Activated naive CD8-positive, alpha-beta T cell treated with anti-CD3 and anti-CD28 coated beads, Interleukin-2, amount 50 U/mL, for 24 hours (primary cell): ENCODE results near the gene KRTAP2-2.
"Not testable (repeated sequence)": the region's sequence is repeated elsewhere in the genome, so short reads cannot be mapped to it uniquely, and the experiment has no call there.

ENCODE experiments used
- ATAC-seq: fragments of 150-1000 bp; cut with Tn5 transposase; one replicate; pipeline ENCODE4 v1.10.0; 2021
- DNase-seq: peaks from one replicate; pipeline ENCODE4 v3.0.0; 2021
- H3K27ac Mint-ChIP-seq: one replicate; pipeline ENCODE4 v1.8.0; 2021; ENCODE audit warnings: mild to moderate bottlenecking, mixed read lengths
- H3K27me3 Mint-ChIP-seq: one replicate; pipeline ENCODE4 v1.8.0; 2021; ENCODE audit warnings: mixed read lengths
- H3K36me3 Mint-ChIP-seq: one replicate; pipeline ENCODE4 v1.8.0; 2021; ENCODE audit warnings: low read depth, mixed read lengths
- H3K4me1 Mint-ChIP-seq: one replicate; pipeline ENCODE4 v1.8.0; 2021; ENCODE audit warnings: mixed read lengths
- H3K4me3 Mint-ChIP-seq: one replicate; pipeline ENCODE4 v1.8.0; 2021; ENCODE audit warnings: mild to moderate bottlenecking, moderate library complexity, mixed read lengths
- H3K9me3 Mint-ChIP-seq: one replicate; pipeline ENCODE4 v1.8.0; 2021; ENCODE audit warnings: mixed read lengths

The KRTAP2-2 gene, protein sequence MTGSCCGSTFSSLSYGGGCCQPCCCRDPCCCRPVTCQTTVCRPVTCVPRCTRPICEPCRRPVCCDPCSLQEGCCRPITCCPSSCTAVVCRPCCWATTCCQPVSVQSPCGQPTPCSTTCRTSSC

DNA sequence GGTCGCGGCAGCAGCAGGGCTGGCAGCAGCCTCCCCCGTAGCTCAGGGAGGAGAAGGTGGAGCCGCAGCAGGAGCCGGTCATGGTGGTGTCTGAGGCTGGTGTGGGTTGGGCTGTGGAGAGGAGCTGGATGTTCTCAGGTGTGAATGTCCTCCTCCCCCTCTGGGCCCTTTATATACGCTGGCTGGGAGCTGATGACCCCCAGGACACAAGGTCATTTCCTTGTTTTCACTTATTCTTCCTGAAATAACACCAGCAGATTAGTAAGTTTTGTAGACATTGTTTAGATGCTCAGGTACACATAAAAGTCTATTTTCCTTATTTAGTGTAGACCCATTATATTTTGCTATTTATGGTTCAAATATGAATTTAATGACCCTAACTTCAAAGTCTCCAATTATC, at the start of gene KRTAP2-2:
Gene KRTAP2-2 (minus strand): TSS at position 101 of the 400 bp plus-strand sequence. CDS start 19 bp downstream, at position 82.
- not testable (repeated sequence) for ATAC-seq, H3K9me3 Mint-ChIP-seq, H3K4me3 Mint-ChIP-seq, H3K27ac Mint-ChIP-seq, H3K4me1 Mint-ChIP-seq, DNase-seq, H3K36me3 Mint-ChIP-seq
- peaks cover 23% of the 10 kb centered on the region for H3K27me3 Mint-ChIP-seq

DNA sequence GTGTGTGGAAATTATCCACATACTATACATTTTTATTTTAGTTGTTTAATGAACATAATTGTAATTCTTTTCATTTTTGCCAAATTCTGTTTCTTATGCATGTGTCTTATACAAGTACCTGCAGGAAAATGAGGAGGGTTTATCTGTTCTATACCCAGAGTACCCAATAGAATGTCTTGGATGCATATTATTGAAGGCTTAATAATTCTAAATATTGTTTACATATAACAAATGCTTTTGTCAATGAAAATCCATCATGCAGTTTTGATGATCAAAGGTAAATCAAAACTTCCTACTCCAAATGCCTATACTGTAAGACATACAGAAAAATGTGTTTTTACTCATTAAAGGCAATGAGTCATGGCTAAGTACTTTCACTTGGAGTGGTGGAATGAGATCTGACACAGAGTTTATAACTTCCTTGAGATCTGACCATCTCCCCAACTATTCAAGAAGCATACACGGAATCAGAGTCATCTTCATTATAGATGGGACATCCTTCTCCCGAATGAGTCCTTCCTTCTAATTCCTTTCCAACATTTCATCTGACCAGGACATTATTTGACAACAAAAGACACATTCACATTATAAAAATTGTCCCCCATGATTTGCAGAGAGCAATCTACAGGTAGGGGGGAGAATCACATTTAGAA, 49.5 kb upstream of the KRTAP2-2 start:
- H3K27ac Mint-ChIP-seq, H3K4me1 Mint-ChIP-seq, DNase-seq, H3K4me3 Mint-ChIP-seq, H3K36me3 Mint-ChIP-seq, H3K27me3 Mint-ChIP-seq, H3K9me3 Mint-ChIP-seq, ATAC-seq: not testable (repeated sequence)

DNA sequence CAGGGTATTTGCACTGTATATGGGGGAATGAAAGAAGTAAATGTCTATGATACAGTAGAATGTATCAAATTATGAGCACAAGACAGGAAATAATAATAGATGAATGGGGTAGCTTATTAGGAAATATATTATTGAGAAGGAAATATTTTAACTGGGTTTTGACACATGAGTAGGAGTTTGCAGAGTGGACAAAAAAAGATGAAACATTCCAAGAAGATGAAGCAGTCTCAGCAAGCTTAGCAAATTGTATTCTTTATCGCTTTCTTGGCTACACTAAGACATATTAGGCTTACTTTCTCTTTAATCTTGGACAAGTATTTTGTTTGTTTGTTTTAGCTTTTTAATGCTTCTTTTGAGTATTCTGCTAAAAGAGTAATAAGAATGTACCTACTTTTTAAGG, 48.9 kb upstream of the KRTAP2-2 start:
- Mint-ChIP-seq H3K27ac (no peak overlapping the region), H3K36me3 (no peaks in the 10 kb centered on the region), H3K4me1 (peaks cover 8% of the 10 kb centered on the region), H3K27me3 (no peaks in the 10 kb centered on the region), H3K4me3 (no peak overlapping the region), H3K9me3 (peaks cover 3% of the 10 kb centered on the region)
- no peak for ATAC-seq
- no peak for DNase-seq

DNA sequence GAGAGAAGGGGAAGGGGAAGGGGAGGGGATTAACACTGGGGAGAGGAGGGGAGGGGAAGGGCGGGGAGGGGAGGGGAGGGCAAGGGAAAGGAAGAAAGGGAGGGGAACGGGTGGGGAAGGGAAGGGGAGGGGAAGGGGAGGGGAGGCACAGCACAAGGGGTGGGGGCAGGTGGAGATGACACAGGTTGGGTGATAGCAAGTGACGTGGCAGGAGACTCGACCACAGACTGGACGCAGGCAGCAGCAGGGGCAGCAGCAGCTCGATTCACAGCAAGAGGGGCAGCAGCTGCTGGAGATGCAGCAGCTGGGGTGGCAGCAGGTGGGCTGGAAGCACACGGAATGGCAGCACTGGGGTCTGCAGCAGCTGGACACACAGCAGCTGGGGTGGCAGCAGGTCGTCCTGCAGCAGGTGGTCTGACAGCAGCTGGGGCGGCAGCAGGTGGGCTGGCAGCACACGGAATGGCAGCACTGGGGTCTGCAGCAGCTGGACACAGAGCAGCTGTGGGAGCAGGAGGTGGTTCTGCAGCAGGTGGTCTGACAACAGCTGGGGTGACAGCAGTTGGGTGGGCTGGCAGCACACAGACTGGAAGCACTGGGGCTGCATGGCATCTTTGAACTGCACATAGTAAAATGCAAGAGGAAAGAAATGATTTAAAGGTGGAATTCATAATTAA, 46.7 kb upstream of the KRTAP2-2 start, which contains the start of gene KRTAP4-16:
Gene KRTAP4-16 (minus strand): TSS at position 624 of the 674 bp plus-strand sequence. CDS start 0 bp downstream, at position 624.
- Mint-ChIP-seq H3K36me3 (no peaks in the 10 kb centered on the region), H3K9me3 (no peaks in the 10 kb centered on the region), H3K4me3 (no peak within 1 kb of the TSS), H3K27me3 (peaks cover 5% of the 10 kb centered on the region), H3K27ac (no peak within 1 kb of the TSS), H3K4me1 (peaks cover 2% of the 10 kb centered on the region)
- ATAC-seq (no peak), DNase-seq (no peak)

DNA sequence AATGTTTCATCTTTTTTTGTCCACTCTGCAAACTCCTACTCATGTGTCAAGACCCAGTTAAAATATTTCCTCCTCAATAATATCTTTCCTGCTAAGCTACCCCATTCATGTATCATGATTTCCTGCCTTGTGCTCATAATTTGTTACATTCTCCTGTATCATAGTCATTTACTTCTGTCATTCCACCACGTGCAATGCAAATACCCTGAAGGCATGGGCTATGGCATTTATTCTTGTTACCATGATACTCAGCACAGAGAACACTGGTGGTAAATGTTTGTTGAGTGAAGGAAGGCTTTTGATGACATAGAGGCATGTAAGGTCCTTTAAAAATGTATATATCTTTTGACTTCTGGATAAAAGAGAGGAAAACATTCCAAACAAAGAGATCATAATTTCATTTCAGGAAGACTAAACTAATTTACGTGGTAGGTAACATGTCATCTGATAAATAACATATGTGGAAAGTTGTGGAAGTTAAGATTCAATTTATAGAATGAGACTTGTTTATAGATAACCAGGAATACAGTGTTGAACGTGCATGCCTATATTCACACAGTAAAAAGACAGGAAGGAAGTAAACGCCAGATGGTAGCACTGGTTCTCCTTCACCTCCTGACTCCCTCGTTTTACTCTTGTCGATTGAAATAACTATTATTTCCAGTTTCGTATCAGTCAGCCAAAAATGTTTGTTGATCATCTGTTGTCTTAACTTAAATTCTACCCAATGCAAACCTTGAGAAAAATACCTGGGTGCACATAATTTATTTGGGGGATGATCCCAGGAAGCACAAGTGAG, 44.9 kb upstream of the KRTAP2-2 start:
- H3K27ac Mint-ChIP-seq, H3K36me3 Mint-ChIP-seq, DNase-seq, H3K4me1 Mint-ChIP-seq, H3K4me3 Mint-ChIP-seq, ATAC-seq, H3K27me3 Mint-ChIP-seq, H3K9me3 Mint-ChIP-seq: not testable (repeated sequence)

DNA sequence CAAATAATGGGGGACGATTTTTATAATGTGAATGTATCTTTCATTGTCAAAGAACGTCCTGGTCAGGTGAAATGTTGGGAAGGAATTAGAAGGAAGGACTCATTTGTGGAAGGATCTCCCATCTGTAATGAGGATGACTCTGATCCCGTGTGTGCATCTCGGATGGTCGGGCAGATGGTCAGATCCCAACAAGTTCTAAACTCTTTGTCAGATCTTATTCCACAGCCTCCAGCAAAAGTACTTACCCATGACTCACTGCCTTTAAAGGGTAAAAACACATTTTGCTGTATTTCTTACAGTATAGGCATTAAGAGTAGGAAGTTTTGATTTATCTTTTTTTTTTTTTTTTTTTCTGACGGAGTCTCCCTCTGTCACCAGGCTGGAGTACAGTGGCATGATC, 43.5 kb upstream of the KRTAP2-2 start:
- Mint-ChIP-seq H3K4me1 (peaks cover 2% of the 10 kb centered on the region), H3K36me3 (no peaks in the 10 kb centered on the region), H3K9me3 (no peaks in the 10 kb centered on the region), H3K27me3 (peaks cover 5% of the 10 kb centered on the region), H3K27ac (no peak overlapping the region), H3K4me3 (no peak overlapping the region)
- no peak for ATAC-seq
- DNase-seq = no peak

DNA sequence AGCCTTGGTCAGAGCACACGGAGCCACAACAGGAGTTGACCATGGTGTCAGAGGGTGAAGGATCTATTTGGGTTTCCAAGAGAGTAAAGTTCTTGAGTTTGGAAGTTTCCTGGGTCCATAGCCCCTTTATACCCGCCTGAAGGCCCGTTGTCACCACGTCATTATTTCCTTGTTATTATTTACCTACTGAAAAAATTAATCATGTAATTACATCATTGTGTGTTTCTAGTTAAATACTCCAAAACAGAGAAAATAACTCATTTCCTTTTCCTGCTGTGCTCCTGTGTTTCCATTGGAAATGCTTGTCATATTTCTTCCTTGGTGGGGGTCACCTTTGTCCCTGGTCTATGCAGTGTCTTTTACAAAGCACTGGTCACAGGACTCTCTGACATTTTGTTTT, 43.0 kb upstream of the KRTAP2-2 start, which contains the start of gene KRTAP4-8:
Gene KRTAP4-8 (minus strand): TSS at position 101 of the 400 bp plus-strand sequence. CDS start 58 bp downstream, at position 43.
- H3K27me3 Mint-ChIP-seq = peaks cover 5% of the 10 kb centered on the region
- H3K36me3 Mint-ChIP-seq = no peaks in the 10 kb centered on the region
- no peak within 1 kb of the TSS for H3K27ac Mint-ChIP-seq
- DNase-seq (no peak), ATAC-seq (no peak)
- H3K9me3 Mint-ChIP-seq = no peaks in the 10 kb centered on the region
- H3K4me1 Mint-ChIP-seq = peaks cover 2% of the 10 kb centered on the region
- no peak within 1 kb of the TSS for H3K4me3 Mint-ChIP-seq

DNA sequence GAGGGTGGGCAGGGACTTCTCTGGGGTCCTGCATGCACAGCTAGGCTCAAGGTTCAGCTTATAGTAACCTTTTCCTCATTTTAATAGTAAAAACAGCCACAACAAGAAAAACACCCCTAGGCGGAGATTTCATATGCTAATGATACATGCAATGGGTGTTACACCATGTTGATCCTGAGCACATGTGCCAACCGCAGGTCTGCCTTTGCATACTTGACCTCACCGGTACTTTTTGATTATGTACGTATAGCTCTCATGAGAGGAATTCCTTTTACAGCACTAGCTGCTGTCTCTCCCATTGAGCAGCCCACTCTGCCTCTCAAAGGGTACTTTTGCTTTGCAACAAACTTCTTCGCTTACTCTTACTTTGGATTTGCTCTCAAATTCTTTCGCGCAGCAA, 41.0 kb upstream of the KRTAP2-2 start:
- ATAC-seq = no peak
- Mint-ChIP-seq H3K27me3 (peaks cover 5% of the 10 kb centered on the region), H3K4me1 (peaks cover 2% of the 10 kb centered on the region), H3K4me3 (no peak overlapping the region), H3K36me3 (no peaks in the 10 kb centered on the region), H3K27ac (no peak overlapping the region), H3K9me3 (no peaks in the 10 kb centered on the region)
- no peak for DNase-seq

DNA sequence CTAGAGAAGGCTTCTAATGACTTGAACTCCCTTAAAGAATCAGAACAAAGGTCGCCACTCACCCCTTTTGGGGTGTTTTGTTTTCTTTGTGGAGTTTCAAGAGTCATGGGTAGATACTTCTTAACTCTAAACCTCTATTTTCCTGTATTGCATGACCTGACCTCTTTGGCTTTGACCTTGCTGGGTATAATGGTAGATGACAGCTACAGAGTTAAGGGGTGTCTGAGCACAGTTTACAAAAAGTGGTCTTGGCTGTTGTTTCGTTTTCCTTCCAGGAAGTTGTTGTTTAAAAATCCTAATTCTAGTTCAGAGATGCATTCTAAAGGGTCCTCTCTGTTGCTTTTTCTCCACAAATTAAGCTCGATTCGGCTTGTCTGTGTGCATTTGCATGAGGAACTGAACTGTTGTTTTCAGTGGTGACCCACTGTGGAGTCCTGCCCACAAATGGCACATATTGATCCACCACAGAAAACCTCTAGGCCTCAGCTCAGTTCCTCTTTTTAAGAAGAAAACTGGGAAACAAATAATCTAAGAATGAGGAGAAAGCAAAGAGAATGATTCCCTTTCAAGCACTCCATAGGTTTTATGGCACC, 33.8 kb upstream of the KRTAP2-2 start:
- not testable (repeated sequence) for H3K4me1 Mint-ChIP-seq, H3K4me3 Mint-ChIP-seq, H3K36me3 Mint-ChIP-seq, H3K27me3 Mint-ChIP-seq, DNase-seq, H3K27ac Mint-ChIP-seq, ATAC-seq, H3K9me3 Mint-ChIP-seq

DNA sequence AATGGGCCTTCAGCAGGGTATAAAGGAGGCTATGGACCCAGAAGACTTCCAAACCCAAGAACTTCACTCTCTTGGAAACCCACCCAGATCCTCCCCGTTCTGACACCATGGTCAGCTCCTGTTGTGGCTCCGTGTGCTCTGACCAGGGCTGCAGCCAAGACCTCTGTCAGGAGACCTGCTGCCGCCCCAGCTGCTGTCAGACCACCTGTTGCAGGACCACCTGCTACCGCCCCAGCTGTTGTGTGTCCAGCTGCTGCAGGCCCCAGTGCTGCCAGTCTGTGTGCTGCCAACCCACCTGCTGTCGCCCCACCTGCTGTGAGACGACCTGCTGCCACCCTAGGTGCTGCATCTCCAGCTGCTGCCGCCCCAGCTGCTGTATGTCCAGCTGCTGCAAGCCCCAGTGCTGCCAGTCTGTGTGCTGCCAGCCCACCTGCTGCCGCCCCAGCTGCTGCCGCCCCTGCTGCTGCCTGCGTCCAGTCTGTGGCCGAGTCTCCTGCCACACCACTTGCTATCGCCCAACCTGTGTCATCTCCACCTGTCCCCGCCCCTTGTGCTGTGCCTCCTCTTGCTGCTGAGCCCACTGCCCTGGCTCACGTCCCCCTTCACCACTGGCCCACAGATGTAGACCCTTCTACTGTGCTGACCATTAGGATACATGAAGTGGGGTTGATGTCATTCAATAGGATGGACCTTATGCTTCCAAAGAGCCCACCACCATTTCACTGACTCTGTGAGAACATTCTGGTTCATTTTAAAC, 29.2 kb upstream of the KRTAP2-2 start, which contains the start of gene KRTAP4-7:
Gene KRTAP4-7 (plus strand): TSS at position 51 of the 757 bp plus-strand sequence. CDS start 57 bp downstream, at position 108.
- not testable (repeated sequence) for H3K27me3 Mint-ChIP-seq, H3K36me3 Mint-ChIP-seq, H3K4me3 Mint-ChIP-seq, ATAC-seq, DNase-seq, H3K27ac Mint-ChIP-seq, H3K4me1 Mint-ChIP-seq, H3K9me3 Mint-ChIP-seq

DNA sequence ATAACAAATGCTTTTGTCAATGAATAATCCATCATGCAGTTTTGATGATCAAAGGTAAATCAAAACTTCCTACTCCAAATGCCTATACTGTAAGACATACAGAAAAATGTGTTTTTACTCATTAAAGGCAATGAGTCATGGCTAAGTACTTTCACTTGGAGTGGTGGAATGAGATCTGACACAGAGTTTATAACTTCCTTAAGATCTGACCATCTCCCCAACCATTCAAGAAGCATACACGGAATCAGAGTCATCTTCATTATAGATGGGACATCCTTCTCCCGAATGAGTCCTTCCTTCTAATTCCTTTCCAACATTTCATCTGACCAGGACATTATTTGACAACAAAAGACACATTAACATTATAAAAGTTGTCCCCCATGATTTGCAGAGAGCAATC, 28.4 kb upstream of the KRTAP2-2 start:
- H3K27ac Mint-ChIP-seq, H3K4me3 Mint-ChIP-seq, H3K36me3 Mint-ChIP-seq, H3K9me3 Mint-ChIP-seq, H3K4me1 Mint-ChIP-seq, DNase-seq, ATAC-seq, H3K27me3 Mint-ChIP-seq: not testable (repeated sequence)

DNA sequence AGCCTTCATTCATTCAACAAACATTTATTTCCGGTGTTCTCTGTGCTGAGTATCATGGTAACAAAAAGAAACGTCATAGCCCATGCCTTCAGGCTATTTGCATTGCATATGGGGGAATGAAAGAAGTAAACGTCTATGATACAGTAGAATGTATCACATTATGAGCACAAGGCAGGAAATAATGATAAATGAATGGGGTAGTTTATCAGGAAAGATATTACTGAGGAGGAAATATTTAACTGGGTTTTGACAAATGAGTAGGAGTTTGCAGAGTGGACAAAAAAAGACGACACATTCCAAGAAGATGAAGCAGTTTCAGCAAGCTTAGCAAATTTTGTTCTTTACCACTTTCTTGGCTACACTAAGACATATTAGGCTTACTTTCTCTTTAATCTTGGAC, 27.6 kb upstream of the KRTAP2-2 start:
- no peak overlapping the region for H3K27ac Mint-ChIP-seq
- H3K4me1 Mint-ChIP-seq = no peaks in the 10 kb centered on the region
- peaks cover 2% of the 10 kb centered on the region for H3K27me3 Mint-ChIP-seq

DNA sequence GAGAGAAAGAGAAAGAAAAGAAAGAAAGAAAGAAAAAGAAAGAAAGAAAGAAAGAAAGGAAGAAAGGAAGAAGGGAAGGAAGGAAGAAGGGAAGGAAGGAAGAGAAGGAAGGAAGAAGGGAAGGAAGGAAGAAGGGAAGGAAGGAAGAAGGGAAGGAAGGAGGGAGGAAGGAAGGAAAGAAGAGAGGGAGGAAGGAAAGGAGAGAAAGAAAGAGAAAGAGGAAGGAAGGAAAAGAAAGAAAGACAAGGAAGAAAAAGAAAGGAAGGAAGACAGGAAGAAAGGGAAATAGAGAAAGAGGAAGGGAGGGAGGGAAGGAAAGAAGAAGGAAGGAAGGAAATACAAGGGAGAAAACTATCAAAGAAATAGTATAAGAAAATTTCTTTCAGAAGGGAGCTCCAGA, 21.8 kb upstream of the KRTAP2-2 start:
- ATAC-seq (no peak), DNase-seq (no peak)
- peaks cover 23% of the 10 kb centered on the region for H3K27me3 Mint-ChIP-seq
- no peaks in the 10 kb centered on the region for H3K4me1 Mint-ChIP-seq
- no peaks in the 10 kb centered on the region for H3K9me3 Mint-ChIP-seq
- H3K36me3 Mint-ChIP-seq = no peaks in the 10 kb centered on the region
- H3K27ac Mint-ChIP-seq = no peak overlapping the region
- H3K4me3 Mint-ChIP-seq = no peak overlapping the region

More for the DNA sequence above, 27.6 kb upstream of the KRTAP2-2 start:
- Mint-ChIP-seq H3K36me3 (no peaks in the 10 kb centered on the region), H3K9me3 (no peaks in the 10 kb centered on the region), H3K4me3 (no peak overlapping the region)
- DNase-seq = no peak
- no peak for ATAC-seq
